Central memory CD8-positive, alpha-beta T cell (primary cell): ENCODE measurements around the gene KRTAP11-1.

Experiments used
- ATAC-seq: fragments of 150-1000 bp; cut with Tn5 transposase; replicated peaks from 2 replicates; pipeline ENCODE4 v1.10.0; 2022; ENCODE audit warnings: mild to moderate bottlenecking, moderate FRiP score, moderate number of reproducible peaks; ENCODE audit not compliant: poor library complexity, severe bottlenecking; ENCODE audit errors: extremely low read depth
- DNase-seq, 2 donors: peaks; one replicate each; pipeline ENCODE4 v3.0.0; 2021; ENCODE audit warnings: low spot score in 2 of 2
- H3K27ac Mint-ChIP-seq: one replicate; pipeline ENCODE4 v1.8.0; 2022; ENCODE audit warnings: low read depth, mild to moderate bottlenecking, moderate library complexity, mixed read lengths
- H3K27me3 Mint-ChIP-seq: one replicate; pipeline ENCODE4 v1.8.0; 2022; ENCODE audit warnings: mixed read lengths
- H3K36me3 Mint-ChIP-seq: one replicate; pipeline ENCODE4 v1.8.0; 2022; ENCODE audit warnings: mild to moderate bottlenecking, moderate library complexity, mixed read lengths; ENCODE audit not compliant: insufficient read depth
- H3K4me1 Mint-ChIP-seq: one replicate; pipeline ENCODE4 v1.8.0; 2022; ENCODE audit warnings: mixed read lengths
- H3K4me3 Mint-ChIP-seq: one replicate; pipeline ENCODE4 v1.8.0; 2022; ENCODE audit warnings: mild to moderate bottlenecking, moderate library complexity, mixed read lengths
- H3K9me3 Mint-ChIP-seq: one replicate; pipeline ENCODE4 v1.8.0; 2022; ENCODE audit warnings: mixed read lengths

The KRTAP11-1 gene, protein sequence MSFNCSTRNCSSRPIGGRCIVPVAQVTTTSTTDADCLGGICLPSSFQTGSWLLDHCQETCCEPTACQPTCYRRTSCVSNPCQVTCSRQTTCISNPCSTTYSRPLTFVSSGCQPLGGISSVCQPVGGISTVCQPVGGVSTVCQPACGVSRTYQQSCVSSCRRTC

DNA sequence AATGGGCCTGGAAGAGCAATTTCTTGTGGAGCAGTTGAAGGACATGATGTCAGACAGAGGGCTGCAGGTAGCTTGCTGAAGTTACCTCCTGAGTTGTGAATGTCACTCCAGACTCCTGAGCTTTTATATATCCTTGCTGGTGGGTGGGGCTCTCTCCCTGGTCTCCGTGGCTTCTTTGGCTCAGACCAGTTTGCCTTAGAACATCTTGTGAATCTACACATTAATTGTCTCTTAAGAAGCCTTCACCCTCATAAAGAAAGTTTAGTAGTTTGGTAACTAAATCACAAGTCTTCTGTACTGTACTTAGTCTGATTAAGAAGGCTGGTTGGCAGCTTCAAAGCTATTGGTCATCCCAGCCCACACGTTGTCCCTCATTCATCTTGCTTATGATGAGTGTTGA is at the start of gene KRTAP11-1:
TSS of gene KRTAP11-1 (minus strand) at position 101 of the 400 bp plus-strand sequence. CDS start at position 45, 56 bp downstream.
- Mint-ChIP-seq H3K4me3 (no peak within 1 kb of the TSS), H3K27ac (no peak within 1 kb of the TSS), H3K4me1 (no peaks in the 10 kb centered on the region), H3K27me3 (peaks cover 45% of the 10 kb centered on the region), H3K9me3 (no peaks in the 10 kb centered on the region), H3K36me3 (no peaks in the 10 kb centered on the region)
- no peak for DNase-seq
- no peak for ATAC-seq

DNA sequence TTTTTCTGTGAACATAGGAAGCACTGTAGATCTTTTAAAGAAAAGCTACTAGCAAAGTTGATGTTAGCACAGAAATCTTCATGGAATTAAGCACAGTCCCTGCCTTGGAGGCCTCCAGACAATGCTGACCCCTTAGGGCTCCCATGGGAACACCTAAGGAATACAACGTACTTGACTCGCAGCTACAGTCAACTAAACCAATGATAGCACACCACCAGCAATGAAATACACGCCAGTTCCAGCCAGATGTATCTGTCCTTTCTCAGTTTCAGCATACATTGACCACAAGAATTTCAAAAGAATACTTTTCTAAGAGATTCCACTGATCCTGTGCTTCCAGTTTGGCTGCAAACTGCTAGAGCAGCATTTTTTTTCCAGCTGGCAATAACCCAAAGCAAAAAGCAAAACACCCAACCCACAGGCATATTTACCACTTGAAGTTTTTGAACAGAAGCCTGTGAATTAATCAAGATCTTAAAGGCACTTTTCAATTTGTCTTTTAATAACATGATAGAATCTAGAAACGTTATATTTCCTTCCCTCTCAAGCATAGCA is 42.8 kb upstream of the KRTAP11-1 start:
- H3K27me3 Mint-ChIP-seq: peaks cover 57% of the 10 kb centered on the region
- H3K4me3 Mint-ChIP-seq: no peak overlapping the region
- no peaks in the 10 kb centered on the region for H3K4me1 Mint-ChIP-seq
- DNase-seq (no peak), ATAC-seq (no peak)
- no peak overlapping the region for H3K27ac Mint-ChIP-seq
- no peaks in the 10 kb centered on the region for H3K36me3 Mint-ChIP-seq
- H3K9me3 Mint-ChIP-seq: no peaks in the 10 kb centered on the region

DNA sequence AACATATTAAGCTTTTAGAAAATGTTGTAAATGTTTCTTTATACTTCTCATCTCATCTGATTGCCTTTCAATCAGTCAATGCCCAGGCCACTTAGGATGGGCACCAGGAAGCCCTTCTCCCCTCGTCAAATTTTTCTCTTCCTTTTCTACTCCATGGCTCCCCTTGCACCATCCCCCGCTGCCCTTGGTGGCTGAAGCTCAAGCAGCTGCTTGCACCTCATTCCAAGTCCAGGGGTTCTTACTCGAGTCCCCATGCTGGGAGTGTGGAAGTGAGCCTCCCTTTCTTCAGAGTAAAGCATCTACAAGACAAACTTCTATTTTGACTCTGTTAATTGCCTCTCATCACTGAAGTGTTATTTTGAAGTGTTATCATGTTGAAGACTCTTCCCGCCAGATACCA is 39.7 kb upstream of the KRTAP11-1 start:
- H3K27ac Mint-ChIP-seq: no peak overlapping the region
- H3K36me3 Mint-ChIP-seq: no peaks in the 10 kb centered on the region
- no peak for ATAC-seq
- no peak overlapping the region for H3K4me3 Mint-ChIP-seq
- no peaks in the 10 kb centered on the region for H3K9me3 Mint-ChIP-seq
- H3K4me1 Mint-ChIP-seq: no peaks in the 10 kb centered on the region
- peaks cover 44% of the 10 kb centered on the region for H3K27me3 Mint-ChIP-seq
- no peak for DNase-seq

DNA sequence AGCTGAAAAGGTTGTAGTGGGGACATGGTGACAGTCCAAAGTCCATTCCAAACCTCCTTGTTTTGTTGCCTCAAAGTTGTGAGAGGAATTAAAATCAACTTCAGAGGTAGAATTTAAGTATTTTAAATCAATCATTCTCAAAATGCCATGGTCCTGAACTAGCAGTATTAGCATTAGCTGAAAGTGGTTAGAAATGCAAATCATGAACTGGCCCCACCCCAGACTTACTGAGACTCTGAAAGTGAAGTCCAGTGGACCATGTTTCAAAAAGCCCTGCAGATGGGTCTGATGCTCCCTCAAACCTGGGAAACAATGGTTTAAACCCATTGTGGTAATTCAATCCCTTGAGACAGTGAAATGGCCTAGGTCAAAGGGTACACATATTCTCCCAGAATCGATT is 36.2 kb upstream of the KRTAP11-1 start:
- Mint-ChIP-seq H3K27ac (no peak overlapping the region), H3K4me1 (no peaks in the 10 kb centered on the region), H3K4me3 (no peak overlapping the region), H3K9me3 (no peaks in the 10 kb centered on the region), H3K36me3 (no peaks in the 10 kb centered on the region), H3K27me3 (peaks cover 39% of the 10 kb centered on the region)
- DNase-seq (no peak), ATAC-seq (no peak)

DNA sequence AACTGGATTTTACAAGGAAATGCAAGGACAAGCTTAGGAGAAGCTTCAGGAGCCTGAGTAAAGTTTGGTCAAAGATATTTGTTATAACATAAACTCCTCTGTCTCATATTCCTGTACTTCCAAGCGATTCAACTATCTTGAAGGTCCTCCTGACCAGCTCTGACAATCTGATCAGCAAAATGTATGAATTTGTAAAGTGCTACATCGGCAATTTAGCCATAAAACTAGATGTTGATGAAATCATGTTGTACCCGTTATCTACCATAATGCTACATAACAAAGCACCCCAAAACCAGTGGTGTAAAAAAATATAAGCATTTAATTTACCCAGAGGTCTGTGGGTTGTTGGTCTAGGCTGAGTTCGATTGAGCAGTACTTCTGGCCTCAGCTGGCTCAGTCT is 19.5 kb upstream of the KRTAP11-1 start:
- no peaks in the 10 kb centered on the region for H3K9me3 Mint-ChIP-seq
- H3K27ac Mint-ChIP-seq: no peak overlapping the region
- no peak overlapping the region for H3K4me3 Mint-ChIP-seq
- H3K36me3 Mint-ChIP-seq: peaks cover 2% of the 10 kb centered on the region
- H3K4me1 Mint-ChIP-seq: no peaks in the 10 kb centered on the region
- ATAC-seq (no peak), DNase-seq (no peak)
- H3K27me3 Mint-ChIP-seq: peaks cover 52% of the 10 kb centered on the region

DNA sequence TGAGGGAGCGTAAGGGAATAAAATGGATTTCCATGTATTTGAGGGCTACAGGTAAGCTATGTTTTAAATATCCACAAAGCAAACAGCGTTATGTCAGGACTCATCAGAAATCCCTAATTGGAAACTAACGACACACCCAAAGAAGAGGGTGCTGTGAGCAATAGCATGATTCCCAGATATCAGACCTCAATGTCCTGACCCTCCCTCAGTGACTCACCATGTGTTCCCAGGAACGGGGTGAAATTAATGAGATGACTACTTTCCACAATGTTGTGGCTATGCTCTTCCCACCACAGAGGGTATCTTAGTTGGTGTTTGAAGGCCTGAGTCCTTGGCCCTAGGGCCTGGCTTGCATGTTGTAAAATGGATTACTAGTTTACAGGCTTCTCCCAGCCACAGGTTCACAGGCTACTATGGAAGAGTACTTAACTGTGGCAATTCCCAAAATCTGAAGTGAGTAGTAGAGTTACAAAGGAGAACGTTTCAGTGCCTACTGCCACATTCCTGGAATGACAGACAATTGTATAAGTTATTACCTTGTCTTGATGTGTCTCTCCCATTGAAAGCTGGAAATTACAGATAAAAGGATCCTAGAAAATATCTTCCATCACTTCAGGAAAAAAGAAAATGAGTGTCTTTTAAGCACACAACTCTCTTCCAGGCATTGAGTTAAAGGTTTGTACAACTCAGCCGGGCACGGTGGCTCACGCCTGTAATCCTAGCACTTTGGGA is 1.7 kb upstream of the KRTAP11-1 start:
- peaks cover 30% of the 10 kb centered on the region for H3K27me3 Mint-ChIP-seq
- H3K27ac Mint-ChIP-seq: no peak overlapping the region
- H3K36me3 Mint-ChIP-seq: no peaks in the 10 kb centered on the region
- H3K4me1 Mint-ChIP-seq: no peaks in the 10 kb centered on the region
- no peak for DNase-seq
- H3K9me3 Mint-ChIP-seq: peaks cover 4% of the 10 kb centered on the region
- no peak for ATAC-seq
- no peak overlapping the region for H3K4me3 Mint-ChIP-seq

DNA sequence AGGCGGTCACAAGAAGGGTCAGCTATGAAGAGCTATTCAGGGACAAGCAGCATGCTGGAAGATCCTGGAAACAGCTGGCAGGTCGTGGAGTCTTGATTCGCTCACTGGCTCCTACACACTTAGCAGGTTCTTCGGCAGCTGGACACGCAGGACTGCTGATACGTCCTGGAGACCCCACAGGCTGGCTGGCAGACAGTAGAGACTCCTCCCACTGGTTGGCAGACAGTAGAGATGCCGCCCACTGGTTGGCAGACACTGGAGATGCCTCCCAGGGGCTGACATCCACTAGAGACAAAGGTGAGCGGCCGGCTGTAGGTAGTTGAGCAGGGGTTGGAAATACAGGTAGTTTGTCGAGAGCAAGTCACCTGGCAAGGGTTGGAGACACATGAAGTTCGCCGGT is 466 bp downstream of the KRTAP11-1 start:
- peaks cover 49% of the 10 kb centered on the region for H3K27me3 Mint-ChIP-seq
- no peak overlapping the region for H3K4me3 Mint-ChIP-seq
- no peak overlapping the region for H3K27ac Mint-ChIP-seq
- DNase-seq (no peak), ATAC-seq (no peak)
- no peaks in the 10 kb centered on the region for H3K4me1 Mint-ChIP-seq
- H3K36me3 Mint-ChIP-seq: no peaks in the 10 kb centered on the region
- H3K9me3 Mint-ChIP-seq: no peaks in the 10 kb centered on the region

DNA sequence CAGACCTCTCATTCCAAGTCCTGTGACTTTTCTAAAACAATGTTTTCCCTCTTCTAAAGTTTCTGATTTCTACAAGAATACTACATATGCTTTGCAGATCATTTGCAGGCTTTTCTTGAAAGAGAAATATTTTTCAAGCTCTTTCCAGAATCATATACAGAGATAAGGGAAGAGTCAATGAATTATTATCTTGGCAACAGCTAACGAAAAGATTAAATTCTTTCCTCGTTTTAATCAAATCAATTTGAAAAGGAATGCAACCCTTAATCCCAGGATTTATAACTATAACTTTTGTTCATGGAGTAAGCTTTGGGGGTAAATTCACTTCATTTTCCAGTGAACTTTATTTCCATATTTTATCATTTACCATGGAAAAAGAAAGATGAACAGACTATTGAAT is 6.9 kb downstream of the KRTAP11-1 start:
- DNase-seq: no peak
- H3K27ac Mint-ChIP-seq: no peak overlapping the region

DNA sequence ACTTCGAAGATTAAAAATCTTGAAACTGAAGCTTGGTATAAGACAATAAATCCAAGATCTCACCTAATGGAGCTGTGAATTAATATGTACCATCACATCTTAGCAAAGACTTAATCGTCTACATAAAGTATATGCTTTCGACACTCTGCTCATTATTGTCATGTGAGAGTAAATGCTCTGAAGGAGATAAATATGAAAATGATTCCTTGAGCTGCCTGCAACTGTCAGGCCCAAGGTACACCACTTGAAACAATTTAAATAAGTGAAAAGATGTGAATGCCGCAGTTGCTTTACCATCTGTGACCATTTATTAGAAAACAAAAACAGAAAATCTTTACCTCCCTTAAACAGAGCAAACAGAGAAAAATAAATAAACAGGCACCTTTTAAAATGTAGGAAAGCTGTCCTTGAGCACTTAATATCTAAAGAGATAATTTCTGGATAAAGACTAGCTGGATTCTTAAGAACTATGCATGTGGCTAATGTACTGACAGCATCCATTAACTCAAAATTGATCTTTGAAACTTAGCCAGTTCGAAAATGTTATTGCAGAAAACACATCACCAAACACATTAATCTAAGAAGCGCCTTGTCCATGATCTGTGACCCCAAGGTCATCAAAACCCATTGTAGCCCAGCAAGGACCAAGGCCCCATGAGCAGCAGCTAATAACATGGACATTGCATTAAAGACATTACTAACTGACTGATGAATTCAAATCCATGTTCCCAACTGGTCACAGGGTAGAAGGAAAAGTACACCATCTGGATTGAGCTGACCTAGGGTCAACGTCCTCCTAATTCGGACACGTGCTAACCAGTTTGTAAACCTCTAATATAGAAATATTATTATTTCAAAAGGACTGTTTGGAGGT is 33.5 kb downstream of the KRTAP11-1 start:
- Mint-ChIP-seq H3K27me3 (peaks cover 35% of the 10 kb centered on the region), H3K27ac (no peak overlapping the region), H3K4me3 (no peak overlapping the region), H3K4me1 (no peaks in the 10 kb centered on the region), H3K9me3 (no peaks in the 10 kb centered on the region), H3K36me3 (no peaks in the 10 kb centered on the region)
- no peak for ATAC-seq
- no peak for DNase-seq

More for the DNA sequence above, 6.9 kb downstream of the KRTAP11-1 start:
- Mint-ChIP-seq H3K36me3 (peaks cover 2% of the 10 kb centered on the region), H3K4me3 (no peak overlapping the region), H3K9me3 (no peaks in the 10 kb centered on the region), H3K27me3 (peaks cover 36% of the 10 kb centered on the region), H3K4me1 (no peaks in the 10 kb centered on the region)
- no peak for ATAC-seq

DNA sequence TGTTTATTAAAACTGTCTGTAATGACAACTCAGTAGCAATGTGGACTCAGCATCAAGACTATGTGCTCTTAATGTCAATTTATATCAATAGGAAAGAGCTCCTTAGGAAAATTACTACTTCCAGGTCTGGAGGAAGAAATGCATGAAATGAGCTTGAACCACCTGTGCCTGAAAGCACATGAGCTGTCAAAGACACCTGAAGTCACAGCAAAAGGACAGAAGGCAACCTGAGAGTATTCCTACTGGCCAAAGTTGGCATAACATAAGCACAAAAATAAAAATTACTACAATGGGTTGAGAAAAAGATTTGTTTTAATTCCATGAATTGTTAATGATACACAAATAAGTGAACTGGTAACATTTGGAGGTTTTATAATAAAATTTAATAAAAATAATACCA is 38.4 kb downstream of the KRTAP11-1 start:
- Mint-ChIP-seq H3K9me3 (no peaks in the 10 kb centered on the region), H3K4me1 (no peaks in the 10 kb centered on the region), H3K36me3 (no peaks in the 10 kb centered on the region), H3K27ac (no peak overlapping the region), H3K27me3 (peaks cover 37% of the 10 kb centered on the region), H3K4me3 (no peak overlapping the region)
- ATAC-seq (no peak), DNase-seq (no peak)

DNA sequence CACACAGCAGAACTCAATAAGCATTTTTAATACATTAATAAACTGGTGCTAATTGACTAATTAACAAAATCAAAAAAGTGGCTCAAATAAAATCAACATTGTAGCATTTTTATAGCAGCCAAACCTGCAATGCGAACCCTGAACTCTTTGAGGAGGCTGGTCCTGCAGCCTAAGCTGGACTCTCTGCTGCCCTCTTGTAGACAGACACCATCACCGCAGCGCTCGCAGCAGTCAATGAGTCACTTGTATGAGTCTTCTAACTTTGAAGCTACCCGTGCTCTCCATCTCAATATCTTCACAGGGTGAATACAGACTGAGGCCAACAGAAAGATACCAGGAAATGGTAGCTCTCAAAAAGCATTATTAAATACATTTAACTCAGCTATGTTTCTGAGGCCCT is 42.1 kb downstream of the KRTAP11-1 start:
- ATAC-seq (no peak), DNase-seq (no peak)
- H3K9me3 Mint-ChIP-seq: no peaks in the 10 kb centered on the region
- H3K27me3 Mint-ChIP-seq: peaks cover 22% of the 10 kb centered on the region
- no peaks in the 10 kb centered on the region for H3K4me1 Mint-ChIP-seq
- H3K36me3 Mint-ChIP-seq: no peaks in the 10 kb centered on the region
- no peak overlapping the region for H3K4me3 Mint-ChIP-seq
- no peak overlapping the region for H3K27ac Mint-ChIP-seq

DNA sequence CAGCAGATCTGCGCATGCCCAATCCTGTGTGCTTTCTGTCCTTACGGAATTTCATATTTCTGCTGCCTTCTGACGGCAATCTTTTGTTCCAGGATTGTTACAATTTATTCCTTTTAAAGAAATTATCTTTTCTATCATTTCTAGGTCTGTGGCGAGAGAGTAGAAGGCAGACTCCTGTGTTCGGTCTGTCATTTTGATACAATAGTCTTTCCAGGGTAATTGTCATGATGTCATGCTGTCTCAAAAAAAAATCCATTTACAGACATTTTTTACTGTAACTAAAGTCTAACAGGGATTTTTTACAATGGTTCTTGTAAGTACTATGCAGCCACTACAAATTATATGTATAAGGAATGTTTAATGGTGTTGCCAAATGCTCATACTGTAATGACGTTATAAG is 42.8 kb downstream of the KRTAP11-1 start:
- no peak for DNase-seq
- peaks cover 16% of the 10 kb centered on the region for H3K27me3 Mint-ChIP-seq
- no peak overlapping the region for H3K4me3 Mint-ChIP-seq
- H3K4me1 Mint-ChIP-seq: no peaks in the 10 kb centered on the region
- no peaks in the 10 kb centered on the region for H3K9me3 Mint-ChIP-seq
- H3K27ac Mint-ChIP-seq: no peak overlapping the region
- H3K36me3 Mint-ChIP-seq: no peaks in the 10 kb centered on the region
- ATAC-seq: no peak
